Vagina (tissue), 2 donors: ENCODE measurements around the gene NGEF.

Experiments
- CTCF ChIP-seq, 3 experiments: fragments of 450-650 bp in 2 of 3; fragments of 200-600 bp in 1 of 3; sonication (generic) in 1 of 3; IDR thresholded peaks; one replicate each; pipeline ENCODE4 v1.5.1; 2017 to 2019; ENCODE audit warnings: antibody characterized with exemption in 3 of 3, mild to moderate bottlenecking in 2 of 3, moderate library complexity in 2 of 3
- POLR2AphosphoS5 ChIP-seq, 2 donors: sonication (generic); formaldehyde crosslinking; IDR thresholded peaks; one replicate each; pipeline ENCODE4 v1.9.0; 2017; ENCODE audit warnings: antibody characterized with exemption in 2 of 2, mild to moderate bottlenecking in 2 of 2, low read depth in 1 of 2; ENCODE audit not compliant: insufficient read depth in 1 of 2

DNA sequence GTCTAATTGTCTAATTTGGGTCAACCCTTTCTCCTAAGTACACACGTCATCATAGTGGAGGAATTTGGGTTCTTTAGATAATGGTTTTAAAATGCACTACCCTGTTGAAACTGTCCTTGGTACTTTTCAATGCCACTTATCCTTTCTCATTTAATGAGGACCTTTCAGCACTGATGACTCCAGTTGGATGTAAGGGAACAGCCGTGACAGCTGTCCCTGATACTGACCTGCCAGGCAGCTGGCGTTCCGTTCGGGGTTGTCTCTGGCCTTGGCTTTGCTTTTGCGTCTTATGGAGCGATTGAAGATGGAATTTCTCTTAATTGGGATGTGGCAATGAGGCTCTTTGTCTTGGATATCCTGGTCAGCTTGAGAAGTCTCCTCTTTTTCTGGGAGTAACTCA is 38.7 kb downstream of the NGEF start:
- TF ChIP-seq POLR2AphosphoS5 (IDR thresholded peaks at IDR 0.05; ENCODE audit: insufficient read depth in 1 of 2, low read depth in 1 of 2) (no peak), CTCF (IDR thresholded peaks at IDR 0.05) (no peak)
